Ovary (tissue), 9 donors: Measurements from ENCODE around the gene CCNQ. TPM values are rescaled to one million over a fixed set of nuclear protein-coding genes. Genes with fewer than 3 reads are reported as not detected.

Source experiments
- DNase-seq, 5 donors: peaks; one replicate each; pipeline ENCODE4 v3.0.0-alpha.2; 2019 to 2020
- H3K27ac ChIP-seq, 2 donors: fragments of 200-600 bp; one replicate each; pipeline versions ENCODE4 v1.5.1 to v1.8.0; 2019 to 2022
- H3K27me3 ChIP-seq: fragments of 200-600 bp; one replicate; pipeline ENCODE4 v1.8.0; 2022
- H3K36me3 ChIP-seq: fragments of 200-600 bp; sonication (generic); one replicate; pipeline ENCODE4 v1.5.1; 2019
- H3K4me1 ChIP-seq: one replicate; pipeline ENCODE4 v1.8.1; 2013; ENCODE audit warnings: mild to moderate bottlenecking, moderate library complexity; ENCODE audit not compliant: insufficient read depth
- H3K4me3 ChIP-seq: fragments of 200-600 bp; sonication (generic); one replicate; pipeline ENCODE4 v1.5.1; 2017
- H3K9me3 ChIP-seq, 2 donors: fragments of 200-600 bp in 1 of 2; sonication (generic) in 1 of 2; one replicate each; pipeline versions ENCODE4 v1.5.1 to v1.8.1; 2013 to 2019; ENCODE audit warnings: mild to moderate bottlenecking in 1 of 2, moderate library complexity in 1 of 2
- CTCF ChIP-seq, 3 donors: fragments of 450-650 bp in 2 of 3; fragments of 200-600 bp in 1 of 3; IDR thresholded peaks; one replicate each; pipeline versions ENCODE4 v1.5.1 to v1.8.0; 2016 to 2022; ENCODE audit warnings: antibody characterized with exemption in 3 of 3, mild to moderate bottlenecking in 1 of 3
- EP300 ChIP-seq: sonication (generic); formaldehyde crosslinking; IDR thresholded peaks from one replicate; pipeline ENCODE4 v1.6.1; 2017; ENCODE audit warnings: antibody characterized with exemption
- POLR2A ChIP-seq: fragments of 450-650 bp; IDR thresholded peaks from one replicate; pipeline ENCODE4 v1.6.1; 2017; ENCODE audit warnings: antibody characterized with exemption, mild to moderate bottlenecking, moderate library complexity
- WGBS, 3 donors: extraction: QIAGEN DNeasy Blood & Tissue Kit in 1 of 3; methylation state at CpG; one replicate each; pipeline versions ENCODE4 v1.1.5 to v1.1.7; 2013 to 2017; 5-methylcytosine and 5-hydroxymethylcytosine counted together
- intact Hi-C, 4 donors: fragments of 100-400 bp; cut with DNase I; formaldehyde crosslinking; loops; one replicate each; pipeline versions ENCODE4 v1.11.0 to v1.15.1; 2022 to 2023
- polyA plus RNA-seq, 2 donors: library from polyadenylated mRNA; stranded (reverse); fragments of 200-250 nt in 1 of 2; fragments of 350-450 nt in 1 of 2; fragmentation: Illumina TruSeq in 1 of 2; extraction: RNeasy Lipid Tissue Mini Kit (QIAGEN cat#74804) in 1 of 2; gene quantifications; one replicate each; pipeline ENCODE4 v1.2.3, GENCODE V29; 2013 to 2014
- total RNA-seq, 7 donors: library from RNA; depleted of rRNA in 2 of 7; stranded (reverse); fragments of >200 nt in 2 of 7; fragmentation: NEBNext Ultra II Directional in 3 of 7; extraction: Animal tissue kit (Norgen Biotek cat#: 25700) in 3 of 7; gene quantifications; one replicate each; pipeline versions ENCODE4 v1.1.0 to v1.2.4, GENCODE V29; 2016 to 2023
- donor health status: DM: no; HTN: no; CAD: no; lungs with moderate emphysema.
- donor health status: DM: no; HTN: no; CAD: no.
- donor health status: Bipolar disorder and iron deficiency.
- donor health status: DM: yes; HTN: yes; CAD: no.
- donor health status: DM: no; HTN: no; CAD: no.
- donor health status: DM: yes; HTN: yes; CAD: no.

The CCNQ gene
- total and polyA plus RNA-seq, 9 donors, result 15.5 to 23.8 (median 19.3) TPM

- WGBS, 3 donors, result 82 to 93% (median 91%) methylated on average over 14 of the region's 14 CpGs
- DNase-seq, result peak in 2 of 5 donors; percentile 7 to 8
- Histone ChIP-seq H3K27ac (no peak overlapping the region), H3K4me1 (peaks cover 5% of the 10 kb centered on the region), H3K27me3 (no peaks in the 10 kb centered on the region), H3K36me3 (no peaks in the 10 kb centered on the region), H3K9me3 (no peaks in the 10 kb centered on the region), H3K4me3 (no peak overlapping the region)
- intact Hi-C loops, result no loop called here
- TF ChIP-seq POLR2A, result no peak
- TF ChIP-seq EP300, result no peak
- TF ChIP-seq CTCF (IDR thresholded peaks at IDR 0.05), result no peak
Measured at GRCh38 chrX:153633048-153633447, 34.1 kb upstream of the CCNQ start.

- WGBS, 3 donors, result 77 to 83% (median 79%) methylated on average over 6 to 7 of the region's 7 CpGs
- TF ChIP-seq CTCF (IDR thresholded peaks at IDR 0.05) (no peak), POLR2A (no peak), EP300 (no peak)
- H3K27me3 ChIP-seq, result no peaks in the 10 kb centered on the region
Measured at GRCh38 chrX:153632595-153632946, 33.6 kb upstream of the CCNQ start.

GRCh38 chrX:153631907-153632594, 33.1 kb upstream of the CCNQ start:
- DNase-seq, result peak in 2 of 5 donors; percentile 2 to 10
- H3K36me3 ChIP-seq, result no peaks in the 10 kb centered on the region
- intact Hi-C loops, result no loop called here
- no peaks in the 10 kb centered on the region for H3K9me3 ChIP-seq
- 87 to 90% (median 88%) methylated on average over 19 of the region's 19 CpGs for WGBS, 3 donors
- no peak overlapping the region for H3K27ac ChIP-seq
- H3K4me1 ChIP-seq, result peaks cover 7% of the 10 kb centered on the region
- no peak overlapping the region for H3K4me3 ChIP-seq
- no peaks in the 10 kb centered on the region for H3K27me3 ChIP-seq
- no peak for TF ChIP-seq EP300
- TF ChIP-seq POLR2A, result no peak
- no peak for TF ChIP-seq CTCF (IDR thresholded peaks at IDR 0.05)

More at GRCh38 chrX:153632595-153632946, 33.6 kb upstream of the CCNQ start:
- Histone ChIP-seq H3K4me1 (peaks cover 5% of the 10 kb centered on the region), H3K27ac (no peak overlapping the region), H3K4me3 (no peak overlapping the region), H3K36me3 (no peaks in the 10 kb centered on the region), H3K9me3 (no peaks in the 10 kb centered on the region)
- DNase-seq, result peak in 1 of 5 donors; percentile 4
- intact Hi-C loops, result no loop called here

GRCh38 chrX:153631346-153631745, 32.4 kb upstream of the CCNQ start:
- DNase-seq, result no peak
- intact Hi-C loops, result no loop called here

More at GRCh38 chrX:153631346-153631745, 32.4 kb upstream of the CCNQ start:
- H3K4me1 ChIP-seq, result peaks cover 7% of the 10 kb centered on the region
- no peaks in the 10 kb centered on the region for H3K36me3 ChIP-seq
- no peak overlapping the region for H3K27ac ChIP-seq
- no peaks in the 10 kb centered on the region for H3K9me3 ChIP-seq
- no peak overlapping the region for H3K4me3 ChIP-seq
- H3K27me3 ChIP-seq, result no peaks in the 10 kb centered on the region
- 85 to 89% (median 87%) methylated on average over 2 of the region's 2 CpGs for WGBS, 3 donors
- TF ChIP-seq CTCF (IDR thresholded peaks at IDR 0.05), result no peak
- TF ChIP-seq EP300, result no peak
- no peak for TF ChIP-seq POLR2A
